Smooth muscle cell (in vitro differentiated cells): ENCODE data around the gene NOTO. TPM values are rescaled to one million over a fixed set of nuclear protein-coding genes. Genes with fewer than 3 reads are reported as not detected.

Experiments used
- DNase-seq: peaks from one replicate; lab custom pipeline; 2025; ENCODE audit not compliant: unreplicated experiment; lab: John Stamatoyannopoulos, UW
- H2AFZ ChIP-seq: fragments of 200-600 bp; sonication (generic); 2 replicates; pipeline ENCODE4 v1.6.0; 2016; ENCODE audit warnings: antibody characterized with exemption, low read depth, mild to moderate bottlenecking
- H3F3A ChIP-seq: fragments of 200-600 bp; sonication (generic); 2 replicates; pipeline ENCODE4 v1.6.0; 2017; ENCODE audit warnings: antibody characterized with exemption, low read depth
- H3K27ac ChIP-seq: fragments of 200-600 bp; sonication (generic); 2 replicates; pipeline ENCODE4 v1.5.1; 2016; ENCODE audit warnings: low read depth, mild to moderate bottlenecking
- H3K27me3 ChIP-seq: fragments of 200-600 bp; sonication (generic); 2 replicates; pipeline ENCODE4 v1.6.1; 2016; ENCODE audit warnings: low read depth, mild to moderate bottlenecking
- H3K36me3 ChIP-seq: fragments of 200-600 bp; sonication (generic); 2 replicates; pipeline ENCODE4 v1.5.1; 2016; ENCODE audit warnings: low read depth
- H3K4me1 ChIP-seq: fragments of 200-600 bp; sonication (generic); 2 replicates; pipeline ENCODE4 v1.5.1; 2016; ENCODE audit warnings: low read depth
- H3K4me2 ChIP-seq: fragments of 200-600 bp; sonication (generic); 2 replicates; pipeline ENCODE4 v1.6.0; 2016; ENCODE audit warnings: mild to moderate bottlenecking
- H3K4me3 ChIP-seq: fragments of 200-600 bp; sonication (generic); 2 replicates; pipeline ENCODE4 v1.5.1; 2016; ENCODE audit warnings: mild to moderate bottlenecking
- H3K79me2 ChIP-seq: fragments of 200-600 bp; sonication (generic); 2 replicates; pipeline ENCODE4 v1.6.0; 2016; ENCODE audit warnings: low read depth, mild to moderate bottlenecking
- H3K9ac ChIP-seq: fragments of 200-600 bp; sonication (generic); 2 replicates; pipeline ENCODE4 v1.6.0; 2016; ENCODE audit warnings: low read depth
- H3K9me3 ChIP-seq: fragments of 200-600 bp; sonication (generic); replicated peaks from 2 replicates; pipeline ENCODE4 v1.5.1; 2016; ENCODE audit warnings: low read depth
- H4K20me1 ChIP-seq: fragments of 200-600 bp; sonication (generic); 2 replicates; pipeline ENCODE4 v1.6.0; 2016; ENCODE audit warnings: low read depth
- WGBS: methylation state at CpG from one replicate; pipeline ENCODE4 v1.1.7; 2016; ENCODE audit warnings: low lambda C conversion rate; 5-methylcytosine and 5-hydroxymethylcytosine counted together
- polyA plus RNA-seq: library from polyadenylated mRNA; unstranded; fragments of >200 nt; fragmentation: Nextera tagmentation; extraction: Ambion mirVana; gene quantifications from 2 replicates; pipeline ENCODE4 v1.2.1, GENCODE V29; 2016
- total RNA-seq: library from RNA; depleted of rRNA; stranded (reverse); fragments of >200 nt; gene quantifications from 2 replicates; pipeline ENCODE4 v1.2.3, GENCODE V29; 2014
- TF ChIP-seq, protein P1 (sequence below): fragments of 200-600 bp; sonication (generic); IDR thresholded peaks from 2 replicates; pipeline ENCODE4 v1.5.1; 2017; ENCODE audit warnings: borderline replicate concordance, mild to moderate bottlenecking, antibody characterized with exemption; ENCODE audit not compliant: insufficient read depth, poor library complexity, severe bottlenecking

Gene NOTO
- total and polyA plus RNA-seq, 2 experiments from 2014 or later = not detected

DNA sequence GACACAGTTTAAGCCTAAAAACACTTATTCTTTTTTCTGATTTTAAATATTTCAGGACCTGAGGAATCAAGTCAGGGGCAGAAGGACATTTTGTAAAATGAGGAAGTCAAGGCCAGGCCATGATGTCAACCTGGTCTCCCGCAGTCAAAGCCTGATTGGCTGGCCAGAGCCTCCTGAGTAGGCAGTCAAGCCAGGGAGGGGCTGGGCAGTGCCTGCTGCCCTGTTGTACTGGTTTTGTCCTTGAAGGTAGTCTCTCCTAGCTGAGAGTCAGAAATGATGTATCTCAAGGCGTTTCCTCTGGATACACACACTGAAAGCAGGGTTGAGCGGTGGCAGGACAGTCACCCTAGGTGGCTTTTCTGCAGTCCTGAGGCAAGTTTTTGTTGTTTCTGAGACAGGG, 51.5 kb downstream of the NOTO start:
- TF ChIP-seq, protein P1, sequence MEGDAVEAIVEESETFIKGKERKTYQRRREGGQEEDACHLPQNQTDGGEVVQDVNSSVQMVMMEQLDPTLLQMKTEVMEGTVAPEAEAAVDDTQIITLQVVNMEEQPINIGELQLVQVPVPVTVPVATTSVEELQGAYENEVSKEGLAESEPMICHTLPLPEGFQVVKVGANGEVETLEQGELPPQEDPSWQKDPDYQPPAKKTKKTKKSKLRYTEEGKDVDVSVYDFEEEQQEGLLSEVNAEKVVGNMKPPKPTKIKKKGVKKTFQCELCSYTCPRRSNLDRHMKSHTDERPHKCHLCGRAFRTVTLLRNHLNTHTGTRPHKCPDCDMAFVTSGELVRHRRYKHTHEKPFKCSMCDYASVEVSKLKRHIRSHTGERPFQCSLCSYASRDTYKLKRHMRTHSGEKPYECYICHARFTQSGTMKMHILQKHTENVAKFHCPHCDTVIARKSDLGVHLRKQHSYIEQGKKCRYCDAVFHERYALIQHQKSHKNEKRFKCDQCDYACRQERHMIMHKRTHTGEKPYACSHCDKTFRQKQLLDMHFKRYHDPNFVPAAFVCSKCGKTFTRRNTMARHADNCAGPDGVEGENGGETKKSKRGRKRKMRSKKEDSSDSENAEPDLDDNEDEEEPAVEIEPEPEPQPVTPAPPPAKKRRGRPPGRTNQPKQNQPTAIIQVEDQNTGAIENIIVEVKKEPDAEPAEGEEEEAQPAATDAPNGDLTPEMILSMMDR = no peak
- 95% methylated on average over 3 of the region's 3 CpGs for WGBS
- DNase-seq = no peak
- Histone ChIP-seq H3K9ac (no peak overlapping the region), H3K4me3 (no peak overlapping the region), H2AFZ (no peak overlapping the region), H4K20me1 (peaks cover 13% of the 10 kb centered on the region), H3F3A (no peaks in the 10 kb centered on the region), H3K36me3 (peaks cover 11% of the 10 kb centered on the region), H3K9me3 (no peaks in the 10 kb centered on the region), H3K27ac (no peak overlapping the region), H3K4me1 (no peaks in the 10 kb centered on the region), H3K79me2 (no peaks in the 10 kb centered on the region), H3K27me3 (no peaks in the 10 kb centered on the region), H3K4me2 (no peak overlapping the region)

DNA sequence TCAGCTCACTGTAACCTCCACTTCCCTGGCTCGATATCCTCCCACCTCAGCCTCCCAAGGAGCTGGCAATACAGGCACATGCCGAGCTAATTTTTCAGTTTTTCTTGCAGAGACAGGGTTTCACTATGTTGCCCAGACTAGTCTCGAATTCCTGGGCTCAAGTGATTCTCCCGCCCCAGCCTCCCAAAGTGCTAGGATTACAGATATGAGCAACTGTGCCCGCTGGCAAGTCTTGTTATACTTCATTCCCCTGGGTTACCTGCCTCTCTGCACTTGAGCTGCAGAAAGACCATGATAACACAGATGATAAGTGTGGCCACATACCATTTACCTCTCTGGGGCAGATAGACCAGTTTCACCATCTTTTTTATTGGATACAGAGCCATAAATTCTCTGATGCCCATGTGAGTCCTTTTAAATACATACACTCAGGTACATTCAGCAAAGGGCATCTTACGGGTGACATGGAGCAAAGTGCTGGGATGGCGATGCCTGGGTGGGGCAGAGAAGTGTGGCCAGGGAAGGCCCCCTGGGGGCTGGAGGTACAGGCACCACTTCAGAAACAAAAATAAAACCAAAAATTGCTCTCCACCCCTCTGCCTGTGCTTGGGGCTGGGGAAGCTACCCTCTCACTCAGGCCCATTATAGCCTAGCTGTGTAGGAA, 52.1 kb downstream of the NOTO start:
- H3K4me3 ChIP-seq = no peak overlapping the region
- no peaks in the 10 kb centered on the region for H3F3A ChIP-seq
- H3K27ac ChIP-seq = no peak overlapping the region
- TF ChIP-seq, protein P1 = no peak
- no peak overlapping the region for H3K4me2 ChIP-seq
- H3K27me3 ChIP-seq = no peaks in the 10 kb centered on the region
- no peak for DNase-seq
- no peaks in the 10 kb centered on the region for H3K4me1 ChIP-seq
- no peaks in the 10 kb centered on the region for H3K79me2 ChIP-seq
- WGBS = 85% methylated on average over 7 of the region's 7 CpGs
- H3K36me3 ChIP-seq = peaks cover 6% of the 10 kb centered on the region
- H4K20me1 ChIP-seq = peaks cover 10% of the 10 kb centered on the region
- H3K9ac ChIP-seq = no peak overlapping the region
- no peaks in the 10 kb centered on the region for H3K9me3 ChIP-seq
- no peak overlapping the region for H2AFZ ChIP-seq

GRCh38 chr2:73255007-73255644, 52.8 kb downstream of the NOTO start:
- no peak overlapping the region for H3K4me2 ChIP-seq
- DNase-seq = no peak
- peaks cover 5% of the 10 kb centered on the region for H4K20me1 ChIP-seq
- H3K4me1 ChIP-seq = no peaks in the 10 kb centered on the region
- no peaks in the 10 kb centered on the region for H3K79me2 ChIP-seq
- H3K27me3 ChIP-seq = no peaks in the 10 kb centered on the region
- H3K27ac ChIP-seq = no peak overlapping the region
- TF ChIP-seq, protein P1 = no peak
- H2AFZ ChIP-seq = no peak overlapping the region
- H3F3A ChIP-seq = no peaks in the 10 kb centered on the region
- WGBS = 76% methylated on average over 4 of the region's 4 CpGs
- H3K36me3 ChIP-seq = no peaks in the 10 kb centered on the region
- no peak overlapping the region for H3K4me3 ChIP-seq
- H3K9me3 ChIP-seq = no peaks in the 10 kb centered on the region
- H3K9ac ChIP-seq = no peak overlapping the region
